ENCODE measurements around the gene TSC22D2. TPM values are rescaled to one million over a fixed set of nuclear protein-coding genes. Genes with fewer than 3 reads are reported as not detected.
"Not testable (repeated sequence)": the region's sequence is repeated elsewhere in the genome, so short reads cannot be mapped to it uniquely, and the experiment has no call there.

The TSC22D2 gene
- total and polyA plus RNA-seq, 8 donors = 7.1 to 32.2 (median 17.9) TPM

- Histone ChIP-seq H3K36me3 (no peaks in the 10 kb centered on the region), H3K27ac (no peak overlapping the region), H3K4me1 (peaks cover 0 to 9% (median 0%) of the 10 kb centered on the region in 4 donors), H3K27me3 (no peaks in the 10 kb centered on the region), H3K4me3 (no peak overlapping the region), H3K9me3 (peaks cover 0 to 5% (median 0%) of the 10 kb centered on the region in 4 donors)
- intact Hi-C loops (cut with DNase I; ENCODE audit: low total_unique reads) = no loop called here
- whole genome bisulfite sequencing, 5 donors = 54 to 88% (median 62%) methylated on average over 1 of the region's 1 CpG
- no peak for TF ChIP-seq POLR2AphosphoS5 (IDR thresholded peaks at IDR 0.05)
- no peak for DNase-seq
These were observed 64.3 kb downstream of the TSC22D2 start for GRCh38 chr3:150472421-150472820.

GRCh38 chr3:150473161-150473560 lies 65.1 kb downstream of the TSC22D2 start:
- 88 to 96% (median 93%) methylated on average over 8 of the region's 8 CpGs for WGBS, 5 donors
- H3K4me3 ChIP-seq; H3K27me3 ChIP-seq; H3K36me3 ChIP-seq; DNase-seq; intact Hi-C loops (cut with DNase I; ENCODE audit: low total_unique reads); H3K4me1 ChIP-seq; H3K9me3 ChIP-seq; H3K27ac ChIP-seq: not testable (repeated sequence)

GRCh38 chr3:150479370-150479769 lies 71.3 kb downstream of the TSC22D2 start:
- no peak for DNase-seq
- intact Hi-C loops (cut with DNase I; ENCODE audit: low total_unique reads) = no loop called here
- no peak for TF ChIP-seq EP300 (IDR thresholded peaks at IDR 0.05)
- no peaks in the 10 kb centered on the region for H3K27me3 ChIP-seq
- H3K36me3 ChIP-seq = no peaks in the 10 kb centered on the region
- peaks cover 0 to 22% (median 6%) of the 10 kb centered on the region in 4 donors for H3K9me3 ChIP-seq
- H3K27ac ChIP-seq = no peak overlapping the region
- H3K4me1 ChIP-seq = no peaks in the 10 kb centered on the region
- no peak overlapping the region for H3K4me3 ChIP-seq

GRCh38 chr3:150480877-150481276 lies 72.8 kb downstream of the TSC22D2 start:
- Histone ChIP-seq H3K9me3 (peaks cover 0 to 28% (median 9%) of the 10 kb centered on the region in 4 donors), H3K27me3 (no peaks in the 10 kb centered on the region), H3K36me3 (no peaks in the 10 kb centered on the region), H3K27ac (no peak overlapping the region), H3K4me3 (no peak overlapping the region), H3K4me1 (no peaks in the 10 kb centered on the region)
- TF ChIP-seq POLR2AphosphoS5 (IDR thresholded peaks at IDR 0.05) (no peak), POLR2A (IDR thresholded peaks at IDR 0.05) (no peak), CTCF (IDR thresholded peaks at IDR 0.05) (no peak), EP300 (IDR thresholded peaks at IDR 0.05) (no peak)
- DNase-seq = no peak
- intact Hi-C loops (cut with DNase I; ENCODE audit: low total_unique reads) = no loop called here

GRCh38 chr3:150483226-150483625 lies 75.1 kb downstream of the TSC22D2 start:
- no peak overlapping the region for H3K27ac ChIP-seq
- H3K4me3 ChIP-seq = no peak overlapping the region
- H3K4me1 ChIP-seq = no peaks in the 10 kb centered on the region
- no peaks in the 10 kb centered on the region for H3K36me3 ChIP-seq
- intact Hi-C loops (cut with DNase I; ENCODE audit: low total_unique reads) = no loop called here
- TF ChIP-seq POLR2AphosphoS5 (IDR thresholded peaks at IDR 0.05) = no peak
- no peak for TF ChIP-seq POLR2A (IDR thresholded peaks at IDR 0.05)
- no peak for TF ChIP-seq CTCF (IDR thresholded peaks at IDR 0.05)
- TF ChIP-seq EP300 (IDR thresholded peaks at IDR 0.05) = no peak
- peaks cover 0 to 35% (median 10%) of the 10 kb centered on the region in 4 donors for H3K9me3 ChIP-seq
- H3K27me3 ChIP-seq = no peaks in the 10 kb centered on the region
- no peak for DNase-seq

- no peak for DNase-seq
- 89 to 98% (median 93%) methylated on average over 1 of the region's 1 CpG for WGBS, 5 donors
- Histone ChIP-seq H3K36me3 (no peaks in the 10 kb centered on the region), H3K27ac (no peak overlapping the region), H3K9me3 (peaks cover 0 to 31% (median 8%) of the 10 kb centered on the region in 4 donors), H3K4me1 (peaks cover 0 to 2% (median 0%) of the 10 kb centered on the region in 4 donors), H3K4me3 (no peak overlapping the region), H3K27me3 (no peaks in the 10 kb centered on the region)
- intact Hi-C loops (cut with DNase I; ENCODE audit: low total_unique reads) = no loop called here
- no peak for TF ChIP-seq CTCF (IDR thresholded peaks at IDR 0.05)
- no peak for TF ChIP-seq POLR2AphosphoS5 (IDR thresholded peaks at IDR 0.05)
- TF ChIP-seq POLR2A (IDR thresholded peaks at IDR 0.05) = no peak
- TF ChIP-seq EP300 (IDR thresholded peaks at IDR 0.05) = no peak
These were observed 76.3 kb downstream of the TSC22D2 start for GRCh38 chr3:150484410-150484809.

Measured in stomach (tissue), 9 donors.